Measurements from ENCODE around the gene APBA2.
"Not testable (repeated sequence)": the region's sequence is repeated elsewhere in the genome, so short reads cannot be mapped to it uniquely, and the experiment has no call there.

Gene APBA2

DNA sequence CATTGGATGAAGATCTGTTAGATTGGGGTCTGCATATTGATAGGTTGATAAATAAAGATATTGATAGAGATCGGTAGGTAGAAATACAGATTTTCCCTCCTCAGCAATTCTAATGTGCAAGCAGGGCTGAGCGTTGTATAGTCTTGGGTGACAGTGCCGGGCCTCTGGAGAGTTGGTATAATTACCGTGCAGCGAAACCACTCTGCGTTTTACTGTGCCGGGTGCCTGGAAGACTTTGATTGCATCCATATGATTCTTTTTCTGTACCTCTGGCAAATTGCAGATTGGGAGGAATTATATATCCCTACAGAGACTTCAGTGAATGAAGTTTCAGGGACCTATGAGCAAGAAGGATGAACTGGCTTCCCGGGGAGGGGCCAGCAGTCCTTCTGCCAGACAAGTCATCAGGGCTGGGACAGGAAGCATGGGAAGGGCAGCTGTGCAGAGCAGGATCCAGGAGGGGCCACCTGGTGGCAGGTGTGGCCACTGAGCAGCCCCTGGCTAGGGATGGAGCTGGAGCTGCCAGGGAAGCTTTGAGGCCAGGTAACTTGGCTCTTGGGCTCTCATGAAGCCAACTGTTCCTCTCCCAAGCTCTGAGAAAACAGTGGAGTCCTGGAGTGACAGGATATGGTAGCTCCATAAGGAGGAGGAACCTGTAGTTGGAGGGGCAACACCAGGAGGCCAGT is 132.5 kb downstream of the APBA2 start:
- DNase-seq, result no peak

- no peak for DNase-seq
These were observed 133.5 kb downstream of the APBA2 start for GRCh38 chr15:29018995-29019976.

- DNase-seq, result no peak
These were observed 136.1 kb downstream of the APBA2 start for GRCh38 chr15:29021857-29022256.

DNA sequence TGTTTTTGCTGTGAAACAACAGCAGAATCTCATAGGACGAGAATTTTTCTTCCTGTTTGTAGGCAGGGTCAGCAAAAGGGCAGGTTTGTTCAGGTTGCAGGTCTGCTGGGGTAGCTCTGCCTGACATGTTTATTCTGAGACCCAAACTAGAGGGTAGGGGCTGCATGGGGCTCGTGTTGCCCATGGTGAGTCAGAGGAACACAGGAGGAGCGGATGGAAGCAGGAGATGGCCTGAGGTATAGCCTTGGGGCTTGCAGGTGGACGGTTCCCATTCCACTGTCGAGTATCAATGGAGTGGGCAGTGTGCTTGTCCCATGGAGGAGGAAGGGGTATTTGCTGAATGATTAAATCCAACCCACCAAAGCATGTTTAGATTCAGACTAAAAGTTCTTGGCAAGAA is 138.9 kb downstream of the APBA2 start:
- DNase-seq, result no peak

- DNase-seq, result not testable (repeated sequence)
These were observed 139.6 kb downstream of the APBA2 start for GRCh38 chr15:29025411-29025810.

GRCh38 chr15:29028158-29028557 is 142.4 kb downstream of the APBA2 start:
- not testable (repeated sequence) for DNase-seq

- DNase-seq, result no peak
These were observed 143.9 kb downstream of the APBA2 start for GRCh38 chr15:29029651-29030195.

GRCh38 chr15:29031502-29032228 is 145.9 kb downstream of the APBA2 start:
- no peak for DNase-seq

- no peak for DNase-seq
These were observed 146.5 kb downstream of the APBA2 start for GRCh38 chr15:29032229-29032625.

DNA sequence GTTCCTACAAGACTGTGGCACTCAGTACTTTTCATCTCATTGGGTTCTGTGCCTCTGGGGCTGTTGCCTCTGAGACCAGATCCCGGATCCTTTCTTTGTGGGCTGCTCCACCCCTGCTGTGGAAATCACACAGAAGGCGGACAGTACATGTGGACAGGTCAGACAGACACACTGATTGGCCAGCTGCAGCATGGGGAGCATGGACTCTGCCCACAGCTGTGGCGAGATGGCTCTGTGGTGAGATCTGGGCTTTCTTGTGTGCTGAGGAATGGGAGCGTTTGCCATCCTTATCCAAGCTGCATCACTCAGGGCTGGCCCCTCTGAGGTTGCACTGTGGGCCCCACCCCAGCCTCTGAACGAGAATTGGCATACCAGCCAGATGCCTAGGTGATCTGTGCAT is 147.0 kb downstream of the APBA2 start:
- no peak for DNase-seq

DNA sequence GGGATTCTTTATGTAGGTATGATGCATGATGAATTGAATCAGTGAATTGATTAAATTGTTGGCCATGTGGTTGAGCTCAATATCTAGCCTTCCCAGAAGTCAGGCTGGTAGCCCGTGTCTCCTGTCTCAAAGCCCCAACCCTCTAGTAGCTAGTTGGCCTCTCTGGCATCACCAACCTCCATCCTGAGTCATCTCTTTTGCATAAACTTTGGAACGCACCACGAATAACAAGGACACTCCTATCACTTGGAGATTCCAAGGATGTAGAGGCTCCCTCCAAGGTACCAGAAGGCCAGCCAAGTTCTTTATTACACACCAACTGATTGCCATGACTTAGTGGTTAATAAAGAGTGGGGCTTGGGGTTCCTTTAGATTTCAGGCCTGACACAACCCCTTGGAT is 148.4 kb downstream of the APBA2 start:
- no peak for DNase-seq

GRCh38 chr15:29034593-29035335 is 149.0 kb downstream of the APBA2 start:
- DNase-seq, result no peak

- DNase-seq, result no peak
These were observed 149.8 kb downstream of the APBA2 start for GRCh38 chr15:29035336-29036285.

- DNase-seq, result no peak
These were observed 152.4 kb downstream of the APBA2 start for GRCh38 chr15:29037997-29038705.

DNA sequence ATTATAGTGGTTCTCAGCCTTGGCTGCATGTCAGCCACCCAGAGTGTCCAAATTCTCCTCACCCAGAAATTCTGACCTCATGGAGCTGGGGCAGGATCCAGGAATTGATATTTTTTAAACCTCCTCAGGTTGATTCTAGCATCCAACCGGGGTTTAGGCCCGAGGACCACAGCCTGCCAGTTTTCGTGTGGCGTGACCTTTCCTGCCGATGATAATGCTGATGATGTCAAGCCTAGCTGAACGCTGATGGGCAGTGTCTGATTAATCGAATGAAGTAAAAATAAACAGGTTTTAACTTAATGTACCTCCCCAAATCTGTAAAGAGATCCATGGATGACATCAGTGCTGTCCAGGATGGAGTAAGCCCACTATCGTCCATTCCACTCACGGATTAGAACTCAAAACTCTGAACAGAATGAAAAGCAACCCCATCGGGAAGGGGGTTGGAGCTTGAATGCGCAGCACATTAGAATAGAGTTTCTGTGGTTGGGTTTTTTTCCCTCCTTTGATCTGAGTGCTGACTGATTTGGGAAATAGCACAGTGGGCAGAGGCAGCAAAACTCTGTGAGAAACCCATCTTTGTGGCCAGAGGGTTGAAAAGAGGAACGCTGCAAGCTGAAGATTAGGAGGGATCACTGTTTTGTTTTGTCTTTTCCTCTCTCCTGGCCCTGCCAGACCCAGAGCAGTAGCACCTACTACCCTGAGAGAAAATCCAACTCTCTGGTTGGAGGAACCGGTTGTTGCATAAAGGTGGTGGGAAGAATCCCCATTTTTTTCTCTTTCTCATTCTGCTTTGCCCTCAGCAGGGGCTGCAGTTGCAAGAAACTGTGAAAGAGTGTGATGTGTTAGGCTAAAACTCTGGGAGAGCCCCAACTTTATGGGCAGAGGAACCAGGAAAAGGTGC is 153.9 kb downstream of the APBA2 start:
- DNase-seq, result no peak

GRCh38 chr15:29040370-29040751 is 154.6 kb downstream of the APBA2 start:
- DNase-seq, result no peak

DNA sequence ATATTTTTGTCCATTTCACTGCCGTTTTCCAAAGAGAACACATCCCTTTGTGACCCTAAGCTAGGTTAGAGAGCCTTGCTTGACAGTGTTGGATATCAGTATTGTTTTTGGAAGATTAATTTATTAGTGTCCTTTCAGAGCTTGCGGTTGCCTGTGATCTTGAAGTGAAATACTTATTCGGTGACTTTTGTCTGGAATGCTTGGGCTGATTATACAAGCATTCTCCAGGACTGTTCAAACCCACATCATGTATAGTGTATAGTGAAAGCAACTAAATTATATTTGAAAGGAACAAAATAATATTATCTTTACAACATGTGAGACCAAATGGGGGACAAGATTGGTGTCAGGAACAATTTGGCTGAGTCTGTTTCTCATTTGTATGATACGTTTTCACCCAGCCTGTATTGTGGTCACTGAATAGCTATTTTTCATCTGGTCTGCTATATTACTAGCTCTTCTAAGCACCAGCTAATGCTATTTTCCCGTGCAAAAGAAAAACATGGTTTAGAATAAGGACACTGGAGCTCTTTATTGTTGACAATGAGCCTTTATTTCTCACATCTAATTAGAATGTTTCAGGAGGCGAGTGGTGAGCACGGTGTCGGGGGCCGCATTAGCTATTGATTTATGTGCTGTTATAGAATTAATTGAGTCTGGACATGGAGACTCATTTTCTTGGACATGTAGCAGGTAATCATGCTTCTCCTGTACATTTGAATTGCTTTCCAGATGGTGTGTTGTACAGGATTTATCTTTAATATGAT is 158.1 kb downstream of the APBA2 start:
- no peak for DNase-seq

GRCh38 chr15:29044503-29044901 is 158.7 kb downstream of the APBA2 start:
- DNase-seq, result no peak

GRCh38 chr15:29045161-29045560 is 159.4 kb downstream of the APBA2 start:
- not testable (repeated sequence) for DNase-seq

All from Kasumi-1 (cell line).